ENCODE results near the gene CEND1.

CEND1 gene

GRCh38 chr11:827146-827896 is 37.4 kb upstream of the CEND1 start:
- H3K36me3 ChIP-seq (ENCODE audit: control insufficient read depth in 2 of 2, insufficient read depth in 2 of 2, low read length in 2 of 2): peaks cover 0 to 8% of the 10 kb centered on the region in 2 donors
- H3K4me3 ChIP-seq (ENCODE audit: low read length in 2 of 2): peak overlapping the region in 1 of 2 donors; percentile 52
- H3K27ac ChIP-seq (ENCODE audit: low read length): no peak overlapping the region
- peaks cover 57 to 79% of the 10 kb centered on the region in 2 donors for H3K27me3 ChIP-seq (ENCODE audit: control insufficient read depth in 1 of 2, insufficient read depth in 2 of 2, low read length in 2 of 2)
- no peak overlapping the region for H3K9ac ChIP-seq (ENCODE audit: low read length in 2 of 2)
- no peaks in the 10 kb centered on the region for H3K9me3 ChIP-seq (ENCODE audit: control insufficient read depth in 2 of 2, low read length in 2 of 2)
- H3K4me1 ChIP-seq (ENCODE audit: control insufficient read depth, insufficient read depth, low read length): peaks cover 51% of the 10 kb centered on the region

- H3K27ac ChIP-seq (ENCODE audit: low read length): no peak overlapping the region
- peaks cover 51% of the 10 kb centered on the region for H3K4me1 ChIP-seq (ENCODE audit: control insufficient read depth, insufficient read depth, low read length)
- H3K36me3 ChIP-seq (ENCODE audit: control insufficient read depth in 2 of 2, insufficient read depth in 2 of 2, low read length in 2 of 2): peaks cover 0 to 8% of the 10 kb centered on the region in 2 donors
- no peaks in the 10 kb centered on the region for H3K9me3 ChIP-seq (ENCODE audit: control insufficient read depth in 2 of 2, low read length in 2 of 2)
- H3K27me3 ChIP-seq (ENCODE audit: control insufficient read depth in 1 of 2, insufficient read depth in 2 of 2, low read length in 2 of 2): peaks cover 56 to 73% of the 10 kb centered on the region in 2 donors
- H3K9ac ChIP-seq (ENCODE audit: low read length in 2 of 2): no peak overlapping the region
- peak overlapping the region in 1 of 2 donors; percentile 52 for H3K4me3 ChIP-seq (ENCODE audit: low read length in 2 of 2)
These were observed 36.9 kb upstream of the CEND1 start for GRCh38 chr11:826836-827145.

- no peak overlapping the region for H3K27ac ChIP-seq (ENCODE audit: low read length)
These were observed 36.3 kb upstream of the CEND1 start for GRCh38 chr11:826227-826621.

GRCh38 chr11:825366-826226 is 35.7 kb upstream of the CEND1 start:
- peaks cover 51% of the 10 kb centered on the region for H3K4me1 ChIP-seq (ENCODE audit: control insufficient read depth, insufficient read depth, low read length)
- no peaks in the 10 kb centered on the region for H3K9me3 ChIP-seq (ENCODE audit: control insufficient read depth in 2 of 2, low read length in 2 of 2)
- H3K27ac ChIP-seq (ENCODE audit: low read length): no peak overlapping the region
- H3K4me3 ChIP-seq (ENCODE audit: low read length in 2 of 2): no peak overlapping the region
- H3K9ac ChIP-seq (ENCODE audit: low read length in 2 of 2): no peak overlapping the region
- H3K36me3 ChIP-seq (ENCODE audit: control insufficient read depth in 2 of 2, insufficient read depth in 2 of 2, low read length in 2 of 2): peaks cover 0 to 8% of the 10 kb centered on the region in 2 donors
- peaks cover 46 to 62% of the 10 kb centered on the region in 2 donors for H3K27me3 ChIP-seq (ENCODE audit: control insufficient read depth in 1 of 2, insufficient read depth in 2 of 2, low read length in 2 of 2)

More at GRCh38 chr11:826227-826621, 36.3 kb upstream of the CEND1 start:
- Histone ChIP-seq H3K27me3 (ENCODE audit: control insufficient read depth in 1 of 2, insufficient read depth in 2 of 2, low read length in 2 of 2) (peaks cover 51 to 68% of the 10 kb centered on the region in 2 donors), H3K4me3 (ENCODE audit: low read length in 2 of 2) (no peak overlapping the region), H3K36me3 (ENCODE audit: control insufficient read depth in 2 of 2, insufficient read depth in 2 of 2, low read length in 2 of 2) (peaks cover 0 to 8% of the 10 kb centered on the region in 2 donors), H3K9me3 (ENCODE audit: control insufficient read depth in 2 of 2, low read length in 2 of 2) (no peaks in the 10 kb centered on the region), H3K9ac (ENCODE audit: low read length in 2 of 2) (no peak overlapping the region), H3K4me1 (ENCODE audit: control insufficient read depth, insufficient read depth, low read length) (peaks cover 51% of the 10 kb centered on the region)

- Histone ChIP-seq H3K27ac (ENCODE audit: low read length) (no peak overlapping the region), H3K4me3 (ENCODE audit: low read length in 2 of 2) (no peak overlapping the region), H3K9me3 (ENCODE audit: control insufficient read depth in 2 of 2, low read length in 2 of 2) (no peaks in the 10 kb centered on the region), H3K36me3 (ENCODE audit: control insufficient read depth in 2 of 2, insufficient read depth in 2 of 2, low read length in 2 of 2) (peaks cover 0 to 8% of the 10 kb centered on the region in 2 donors), H3K27me3 (ENCODE audit: control insufficient read depth in 1 of 2, insufficient read depth in 2 of 2, low read length in 2 of 2) (peaks cover 40 to 55% of the 10 kb centered on the region in 2 donors), H3K4me1 (ENCODE audit: control insufficient read depth, insufficient read depth, low read length) (peaks cover 51% of the 10 kb centered on the region), H3K9ac (ENCODE audit: low read length in 2 of 2) (no peak overlapping the region)
These were observed 35.1 kb upstream of the CEND1 start for GRCh38 chr11:824942-825341.

GRCh38 chr11:824292-824880 is 34.5 kb upstream of the CEND1 start:
- Histone ChIP-seq H3K27ac (ENCODE audit: low read length) (no peak overlapping the region), H3K9me3 (ENCODE audit: control insufficient read depth in 2 of 2, low read length in 2 of 2) (no peaks in the 10 kb centered on the region), H3K4me1 (ENCODE audit: control insufficient read depth, insufficient read depth, low read length) (peaks cover 46% of the 10 kb centered on the region), H3K4me3 (ENCODE audit: low read length in 2 of 2) (no peak overlapping the region), H3K27me3 (ENCODE audit: control insufficient read depth in 1 of 2, insufficient read depth in 2 of 2, low read length in 2 of 2) (peaks cover 35 to 49% of the 10 kb centered on the region in 2 donors), H3K9ac (ENCODE audit: low read length in 2 of 2) (no peak overlapping the region), H3K36me3 (ENCODE audit: control insufficient read depth in 2 of 2, insufficient read depth in 2 of 2, low read length in 2 of 2) (peaks cover 0 to 8% of the 10 kb centered on the region in 2 donors)

GRCh38 chr11:823441-824291 is 33.8 kb upstream of the CEND1 start:
- peaks cover 0 to 8% of the 10 kb centered on the region in 2 donors for H3K36me3 ChIP-seq (ENCODE audit: control insufficient read depth in 2 of 2, insufficient read depth in 2 of 2, low read length in 2 of 2)
- H3K4me1 ChIP-seq (ENCODE audit: control insufficient read depth, insufficient read depth, low read length): peaks cover 44% of the 10 kb centered on the region

GRCh38 chr11:821512-822371 is 31.9 kb upstream of the CEND1 start:
- peak overlapping the region in 1 of 2 donors; percentile 81 for H3K4me3 ChIP-seq (ENCODE audit: low read length in 2 of 2)
- peaks cover 15 to 23% of the 10 kb centered on the region in 2 donors for H3K27me3 ChIP-seq (ENCODE audit: control insufficient read depth in 1 of 2, insufficient read depth in 2 of 2, low read length in 2 of 2)
- no peaks in the 10 kb centered on the region for H3K9me3 ChIP-seq (ENCODE audit: control insufficient read depth in 2 of 2, low read length in 2 of 2)
- peaks cover 36% of the 10 kb centered on the region for H3K4me1 ChIP-seq (ENCODE audit: control insufficient read depth, insufficient read depth, low read length)
- H3K9ac ChIP-seq (ENCODE audit: low read length in 2 of 2): no peak overlapping the region
- no peak overlapping the region for H3K27ac ChIP-seq (ENCODE audit: low read length)
- H3K36me3 ChIP-seq (ENCODE audit: control insufficient read depth in 2 of 2, insufficient read depth in 2 of 2, low read length in 2 of 2): peaks cover 0 to 8% of the 10 kb centered on the region in 2 donors

More at GRCh38 chr11:823441-824291, 33.8 kb upstream of the CEND1 start:
- no peaks in the 10 kb centered on the region for H3K9me3 ChIP-seq (ENCODE audit: control insufficient read depth in 2 of 2, low read length in 2 of 2)
- H3K4me3 ChIP-seq (ENCODE audit: low read length in 2 of 2): no peak overlapping the region
- no peak overlapping the region for H3K9ac ChIP-seq (ENCODE audit: low read length in 2 of 2)
- H3K27me3 ChIP-seq (ENCODE audit: control insufficient read depth in 1 of 2, insufficient read depth in 2 of 2, low read length in 2 of 2): peaks cover 28 to 42% of the 10 kb centered on the region in 2 donors
- H3K27ac ChIP-seq (ENCODE audit: low read length): no peak overlapping the region

GRCh38 chr11:820655-821511 is 31.0 kb upstream of the CEND1 start:
- no peak overlapping the region for H3K27ac ChIP-seq (ENCODE audit: low read length)
- H3K4me1 ChIP-seq (ENCODE audit: control insufficient read depth, insufficient read depth, low read length): peaks cover 34% of the 10 kb centered on the region
- no peaks in the 10 kb centered on the region for H3K9me3 ChIP-seq (ENCODE audit: control insufficient read depth in 2 of 2, low read length in 2 of 2)
- H3K4me3 ChIP-seq (ENCODE audit: low read length in 2 of 2): peak overlapping the region; percentile 57 to 81
- peak overlapping the region; percentile 52 to 71 for H3K9ac ChIP-seq (ENCODE audit: low read length in 2 of 2)
- H3K36me3 ChIP-seq (ENCODE audit: control insufficient read depth in 2 of 2, insufficient read depth in 2 of 2, low read length in 2 of 2): peaks cover 0 to 8% of the 10 kb centered on the region in 2 donors
- H3K27me3 ChIP-seq (ENCODE audit: control insufficient read depth in 1 of 2, insufficient read depth in 2 of 2, low read length in 2 of 2): peaks cover 9 to 14% of the 10 kb centered on the region in 2 donors
